Motor neuron (in vitro differentiated cells): ENCODE results near the gene KCNB1. TPM values are rescaled to one million over a fixed set of nuclear protein-coding genes. Genes with fewer than 3 reads are reported as not detected.

ENCODE experiments used
- ATAC-seq, 8 experiments: fragments of 200-7000 bp; cut with Tn5 transposase; replicated peaks in 6 of 8; 2 replicates each; pipeline ENCODE4 v1.8.0; 2021; ENCODE audit warnings: mild to moderate bottlenecking in 8 of 8, moderate library complexity in 8 of 8
- H3K27ac ChIP-seq, 2 donors: fragments of 250-450 bp; sonication (Bioruptor Pico); 2 replicates each; pipeline ENCODE4 v1.9.0; 2021; ENCODE audit warnings: antibody characterized with exemption in 2 of 2, mild to moderate bottlenecking in 2 of 2, moderate library complexity in 1 of 2
- H3K4me1 ChIP-seq, 2 donors: fragments of 250-450 bp; sonication (Bioruptor Pico); replicated peaks in 1 of 2; 2 replicates each; pipeline ENCODE4 v1.6.1; 2021; ENCODE audit warnings: antibody characterized with exemption in 2 of 2, mild to moderate bottlenecking in 2 of 2, moderate library complexity in 1 of 2
- H3K4me3 ChIP-seq, 5 donors: fragments of 250-450 bp; sonication (Bioruptor Pico); 2 replicates each; pipeline ENCODE4 v1.9.0; 2021; ENCODE audit warnings: antibody characterized with exemption in 5 of 5, mild to moderate bottlenecking in 5 of 5, moderate library complexity in 4 of 5
- WGBS, 10 experiments: fragments of 450-650 bp; shearing (Covaris generic); methylation state at CpG; one replicate each; pipeline ENCODE4 v1.0.0; 2022; 5-methylcytosine and 5-hydroxymethylcytosine counted together
- in situ Hi-C, 9 experiments: fragments of 400-800 bp; cut with MboI; loops; one replicate each; pipeline ENCODE4 v1.15.0; 2021; ENCODE audit warnings: low sequenced_read_pairs in 9 of 9, low pct_unique_long_range_greater_than_20kb in 2 of 9; ENCODE audit not compliant: unreplicated experiment in 9 of 9
- total RNA-seq, 8 experiments: library from RNA; unstranded; fragments of 300-600 nt; gene quantifications; 2 replicates each; pipeline versions ENCODE4 v1.2.3 to v1.2.4, GENCODE V29; 2022

The KCNB1 gene
- total RNA-seq, 8 experiments from 2014 or later, result 0.58 to 11.5 (median 3.1) TPM

DNA sequence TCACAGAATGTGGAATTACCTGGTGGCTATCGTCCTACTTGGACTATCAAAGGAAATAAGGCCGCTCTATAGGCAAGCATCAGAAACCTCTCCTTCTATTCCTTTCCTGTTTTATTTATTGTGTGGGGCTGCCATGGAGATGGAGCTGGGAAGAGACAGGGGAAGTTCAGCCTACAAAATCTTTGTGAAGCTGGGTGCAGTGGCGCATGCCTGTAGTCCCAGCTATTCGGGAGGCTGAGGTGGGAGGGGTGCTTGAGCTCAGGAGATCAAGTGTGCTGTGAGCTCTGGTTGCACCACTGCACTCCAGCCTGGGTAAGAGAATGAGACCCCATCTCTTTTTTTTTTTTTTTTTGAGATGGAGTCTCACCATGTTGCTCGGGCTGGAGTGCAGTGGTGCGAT lies 60.3 kb downstream of the KCNB1 start:
- in situ Hi-C loops, result no loop called here
- Histone ChIP-seq H3K4me1 (peaks cover 7 to 8% of the 10 kb centered on the region in 2 donors), H3K4me3 (no peak overlapping the region), H3K27ac (no peak overlapping the region)
- WGBS, 10 experiments, result 72 to 100% (median 100%) methylated on average over 1 to 4 of the region's 6 CpGs; no CpG with 5 or more reads in 1 of the 10 experiments
- ATAC-seq, result no peak

DNA sequence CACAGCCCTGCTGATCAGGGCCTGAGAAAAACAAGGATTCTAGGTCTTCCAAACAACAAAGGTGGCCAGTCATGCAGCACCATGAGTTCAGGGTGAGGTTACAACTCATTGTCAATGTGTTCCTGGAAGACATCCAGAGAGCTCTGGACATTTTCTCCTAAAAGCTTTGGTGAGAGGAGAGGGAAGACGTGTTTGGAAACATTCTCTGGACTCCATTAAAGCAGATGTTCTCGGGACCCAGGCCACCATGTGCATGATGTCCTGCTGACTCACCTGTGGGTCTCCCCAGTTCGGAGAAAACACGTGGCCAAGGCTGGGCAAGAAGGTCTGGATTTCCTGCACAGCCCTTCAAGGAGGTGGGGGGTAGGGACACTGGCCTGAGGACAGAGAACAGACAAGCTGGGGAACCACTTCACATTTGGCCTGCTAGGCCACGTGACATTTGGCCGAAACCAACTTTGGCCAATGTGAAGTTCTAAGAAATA lies 61.6 kb downstream of the KCNB1 start:
- no peak overlapping the region for H3K4me3 ChIP-seq
- H3K27ac ChIP-seq, result no peak overlapping the region
- 21 to 60% (median 50%) methylated on average over 1 to 5 of the region's 6 CpGs; no CpG with 5 or more reads in 7 of the 10 experiments for WGBS, 10 experiments
- H3K4me1 ChIP-seq, result peaks cover 7 to 8% of the 10 kb centered on the region in 2 donors
- in situ Hi-C loops, result no loop called here
- ATAC-seq, result peak in 2 of 8 experiments; percentile 22 to 25

DNA sequence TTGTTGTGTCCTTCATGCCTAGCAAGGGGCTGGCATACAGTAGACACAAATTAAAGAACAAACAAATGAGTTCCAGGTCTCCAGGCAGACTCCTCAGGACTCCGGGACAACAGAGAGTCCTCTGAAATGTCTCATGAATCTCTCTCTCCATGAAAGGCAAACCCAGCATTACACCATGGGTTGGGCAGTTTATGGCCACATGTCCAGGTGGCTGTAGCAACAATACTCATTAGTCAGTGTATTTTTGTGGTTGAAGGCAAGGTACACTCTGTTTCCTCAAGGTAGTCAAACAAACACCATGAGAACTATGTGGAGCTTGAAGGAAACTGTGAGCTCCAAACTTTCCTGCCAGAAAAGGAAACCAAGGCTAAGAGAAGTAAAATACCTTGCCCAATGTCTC lies 62.2 kb downstream of the KCNB1 start:
- peak in 3 of 8 experiments; percentile 25 to 49 (median 40) for ATAC-seq
- in situ Hi-C loops, result no loop called here
- Histone ChIP-seq H3K4me1 (peaks cover 7 to 8% of the 10 kb centered on the region in 2 donors), H3K4me3 (no peak overlapping the region), H3K27ac (no peak overlapping the region)
- 50 to 100% (median 69%) methylated on average over 1 of the region's 1 CpG; no CpG with 5 or more reads in 6 of the 10 experiments for WGBS, 10 experiments

DNA sequence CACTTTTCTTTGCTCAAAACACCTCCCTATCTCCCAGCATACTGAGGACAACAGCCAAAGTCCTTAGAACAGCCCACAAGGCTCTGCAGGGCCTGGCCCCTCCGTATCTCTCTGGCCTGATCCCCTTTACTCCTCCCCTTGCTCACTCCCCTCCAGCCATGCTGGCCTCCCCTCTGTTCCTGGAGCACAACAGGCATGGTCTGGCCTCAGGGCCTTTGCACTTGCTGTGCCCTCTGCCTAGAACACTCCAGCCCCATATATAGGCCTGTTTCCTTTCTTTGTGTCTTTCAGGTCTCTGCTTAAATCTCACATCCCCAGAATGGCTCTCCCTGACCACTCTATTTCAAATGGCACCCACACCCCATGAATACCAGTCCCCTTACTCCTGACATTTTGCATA lies 62.7 kb downstream of the KCNB1 start:
- peaks cover 6 to 7% of the 10 kb centered on the region in 2 donors for H3K4me1 ChIP-seq
- no peak for ATAC-seq
- WGBS, 10 experiments, result 88% methylated on average over 1 of the region's 1 CpG; no CpG with 5 or more reads in 9 of the 10 experiments
- H3K27ac ChIP-seq, result no peak overlapping the region
- no peak overlapping the region for H3K4me3 ChIP-seq
- in situ Hi-C loops, result no loop called here

DNA sequence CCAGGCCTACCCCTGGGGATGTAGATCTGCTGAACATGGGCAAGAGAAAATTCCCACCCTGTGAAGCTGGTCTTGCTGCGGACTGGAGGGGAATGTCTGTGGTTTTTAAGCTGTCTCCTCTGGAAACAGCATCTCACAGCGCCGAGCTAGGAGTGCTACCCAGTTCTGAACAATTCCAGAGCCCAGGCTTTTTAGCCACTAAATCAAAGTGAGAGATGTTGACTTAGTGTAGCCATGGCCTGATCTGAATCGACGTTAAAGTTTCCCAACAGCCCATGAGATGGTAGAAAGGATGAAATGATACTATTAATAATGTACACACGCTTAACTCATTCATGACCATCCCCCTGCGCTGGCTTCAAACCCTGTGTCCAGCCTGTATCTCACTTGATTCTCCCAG lies 63.7 kb downstream of the KCNB1 start:
- Histone ChIP-seq H3K4me3 (no peak overlapping the region), H3K27ac (no peak overlapping the region), H3K4me1 (no peaks in the 10 kb centered on the region)
- 46 to 100% (median 80%) methylated on average over 1 to 7 of the region's 7 CpGs; no CpG with 5 or more reads in 3 of the 10 experiments for WGBS, 10 experiments
- in situ Hi-C loops, result no loop called here
- ATAC-seq, result peak in 4 of 8 experiments; percentile 2 to 77 (median 19)

DNA sequence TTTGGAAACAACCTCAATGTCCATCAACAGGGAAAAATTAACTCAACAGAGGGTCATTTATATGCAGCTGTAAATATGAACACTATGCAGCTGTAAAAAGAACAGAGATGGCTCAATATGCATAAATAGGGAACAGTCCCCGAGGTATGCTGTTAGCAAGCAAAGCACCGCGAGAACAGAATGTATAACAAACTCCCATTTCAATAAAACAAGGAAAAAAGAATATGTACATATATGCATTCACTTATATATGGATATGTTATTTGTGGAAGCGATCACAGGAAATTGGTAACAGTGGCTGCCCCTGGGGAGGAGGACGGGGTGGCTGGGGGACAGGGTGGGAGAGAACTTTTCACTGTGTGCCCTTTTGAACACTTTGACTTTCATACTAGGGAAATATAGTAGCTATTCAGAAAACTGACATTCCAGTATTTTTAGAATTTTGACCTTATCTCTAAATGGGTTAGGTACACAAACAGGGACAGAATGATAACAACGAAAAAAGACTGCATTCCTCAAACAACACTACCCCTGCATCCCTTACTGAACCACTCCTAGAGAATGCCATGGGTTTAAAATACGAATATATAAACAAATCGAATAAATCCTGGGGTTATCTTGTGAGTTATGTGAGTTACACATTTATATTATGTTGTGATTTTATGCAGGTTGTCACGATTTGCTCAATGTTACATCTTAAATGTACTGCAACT lies 64.5 kb downstream of the KCNB1 start:
- WGBS, 10 experiments, result 4 to 77% (median 45%) methylated on average over 1 to 9 of the region's 9 CpGs
- H3K4me3 ChIP-seq, result no peak overlapping the region
- in situ Hi-C loops, result no loop called here

DNA sequence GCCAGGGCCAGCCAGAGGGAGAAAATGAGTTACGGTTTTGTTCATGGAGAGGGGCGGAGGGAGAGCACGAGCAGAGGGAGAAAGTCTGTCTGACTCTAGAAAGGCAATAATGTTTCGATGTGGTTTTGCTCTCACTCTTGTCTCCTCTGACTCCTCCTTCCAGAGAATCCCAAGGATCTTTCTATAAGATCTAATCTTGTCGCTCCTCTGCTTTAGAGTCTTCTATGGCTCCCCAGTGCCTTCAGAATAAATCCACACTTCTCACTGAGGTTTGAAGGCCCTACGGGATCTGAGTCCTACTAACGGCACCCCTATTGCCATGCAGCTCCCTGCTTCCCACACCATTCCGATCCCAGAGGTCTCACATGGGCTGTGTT lies 66.8 kb downstream of the KCNB1 start:
- in situ Hi-C loops, result no loop called here
- 65 to 100% (median 82%) methylated on average over 1 to 6 of the region's 8 CpGs; no CpG with 5 or more reads in 2 of the 10 experiments for WGBS, 10 experiments
- Histone ChIP-seq H3K4me1 (no peaks in the 10 kb centered on the region), H3K27ac (no peak overlapping the region), H3K4me3 (no peak overlapping the region)
- no peak for ATAC-seq

More for the DNA sequence above, 64.5 kb downstream of the KCNB1 start:
- no peak overlapping the region for H3K27ac ChIP-seq
- no peaks in the 10 kb centered on the region for H3K4me1 ChIP-seq
- ATAC-seq, result peak in 4 of 8 experiments; percentile 50 to 88 (median 70)

DNA sequence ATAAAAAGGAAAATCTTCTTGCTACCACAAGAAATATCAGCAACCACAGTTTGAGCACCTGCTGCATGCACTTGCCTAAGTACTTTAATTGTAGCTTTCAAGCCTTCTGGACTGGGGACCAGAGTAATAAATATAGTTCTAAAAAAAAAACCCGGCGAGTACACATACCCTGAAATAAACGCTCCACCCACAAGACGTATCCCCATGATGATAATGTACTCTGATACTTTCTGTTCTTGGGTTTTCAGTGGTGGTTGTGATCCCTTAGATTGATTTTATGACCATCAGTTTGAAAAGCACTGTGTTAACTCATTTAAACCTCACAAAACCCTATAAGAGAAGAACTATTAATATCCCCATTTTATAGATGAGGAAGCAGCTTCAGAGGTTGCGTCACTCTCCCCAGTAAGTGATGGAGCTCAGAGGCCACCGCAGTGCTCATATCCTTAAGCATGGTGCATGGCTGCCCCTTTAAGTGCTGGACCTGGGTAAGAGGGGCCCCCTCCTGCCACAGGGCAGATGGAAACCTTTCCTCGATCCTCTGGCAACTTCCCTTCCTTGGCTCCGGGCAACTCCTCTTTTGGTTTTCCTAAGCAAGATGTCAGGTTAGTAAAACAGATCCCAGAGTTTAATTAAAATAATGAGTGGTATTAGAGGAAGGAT lies 67.3 kb downstream of the KCNB1 start:
- 0 to 100% (median 80%) methylated on average over 1 to 8 of the region's 8 CpGs; no CpG with 5 or more reads in 2 of the 10 experiments for WGBS, 10 experiments
- ATAC-seq, result no peak
- Histone ChIP-seq H3K4me1 (no peaks in the 10 kb centered on the region), H3K27ac (no peak overlapping the region), H3K4me3 (no peak overlapping the region)
- in situ Hi-C loops, result no loop called here

DNA sequence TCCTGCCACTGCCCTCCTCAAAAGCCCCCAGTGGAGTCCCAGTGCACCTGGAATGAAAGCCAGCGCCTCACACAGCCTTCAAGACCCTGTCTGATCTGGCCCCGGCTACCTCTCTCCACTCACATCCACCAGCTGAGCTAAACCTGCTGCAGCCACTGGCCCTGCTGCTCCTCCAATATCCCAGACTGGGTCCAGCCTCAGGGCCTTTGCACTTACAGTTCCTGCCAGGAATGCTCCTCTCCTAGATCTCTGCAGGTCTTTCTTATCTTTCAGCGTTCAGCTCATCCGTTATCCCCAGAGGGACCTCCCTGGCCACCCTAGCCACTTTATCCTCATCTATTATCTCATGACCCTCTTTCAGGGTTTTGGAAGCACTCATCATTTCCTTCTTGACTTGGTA lies 68.8 kb downstream of the KCNB1 start:
- no peak for ATAC-seq
- 50 to 100% (median 92%) methylated on average over 1 to 4 of the region's 4 CpGs; no CpG with 5 or more reads in 2 of the 10 experiments for WGBS, 10 experiments
- in situ Hi-C loops, result no loop called here
- H3K27ac ChIP-seq, result no peak overlapping the region
- H3K4me3 ChIP-seq, result no peak overlapping the region
- no peaks in the 10 kb centered on the region for H3K4me1 ChIP-seq

DNA sequence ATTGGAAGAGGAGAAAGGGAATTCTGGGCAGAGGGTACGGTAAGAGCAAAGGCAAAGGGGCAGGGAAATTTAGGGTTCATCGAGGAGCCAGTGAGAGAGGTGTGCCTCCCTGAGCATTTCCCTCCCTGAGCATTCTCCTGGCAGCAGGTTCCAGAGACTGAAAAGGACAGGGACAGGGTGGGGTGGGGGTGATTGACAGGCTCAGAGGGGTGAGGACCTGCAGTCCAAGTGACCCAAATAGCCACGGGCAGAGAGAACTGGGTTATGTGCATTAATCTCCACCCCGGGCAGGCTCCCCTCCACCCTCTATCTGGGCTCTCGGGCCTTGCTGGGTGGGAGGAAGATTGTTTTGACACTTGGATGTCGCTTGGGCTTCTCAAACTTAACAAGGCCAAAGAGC lies 69.5 kb downstream of the KCNB1 start:
- WGBS, 10 experiments, result 20 to 100% (median 90%) methylated on average over 1 to 3 of the region's 6 CpGs; no CpG with 5 or more reads in 3 of the 10 experiments
- Histone ChIP-seq H3K27ac (no peak overlapping the region), H3K4me1 (no peaks in the 10 kb centered on the region), H3K4me3 (no peak overlapping the region)
- ATAC-seq, result no peak
- in situ Hi-C loops, result no loop called here

DNA sequence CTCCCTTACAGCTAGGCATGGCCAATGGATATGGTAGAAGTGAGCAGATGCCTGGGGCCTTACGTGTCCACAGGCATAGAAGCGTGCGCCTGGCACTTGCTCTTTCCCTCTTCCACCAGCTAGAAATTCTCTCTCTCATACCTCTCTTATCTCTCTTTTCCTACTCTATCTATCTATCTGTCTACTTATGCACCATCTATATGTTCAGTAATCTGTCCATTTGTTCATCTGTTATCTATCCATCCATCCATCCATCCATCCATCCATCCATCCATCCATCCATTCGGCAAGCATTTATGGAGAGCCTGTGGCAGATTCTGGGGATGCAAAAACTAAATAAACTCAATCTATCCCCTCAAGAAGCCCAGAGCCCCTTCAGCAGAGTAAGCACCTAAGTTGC lies 70.2 kb downstream of the KCNB1 start:
- 66 to 100% (median 81%) methylated on average over 1 to 4 of the region's 4 CpGs; no CpG with 5 or more reads in 2 of the 10 experiments for WGBS, 10 experiments
- Histone ChIP-seq H3K4me1 (no peaks in the 10 kb centered on the region), H3K27ac (no peak overlapping the region), H3K4me3 (no peak overlapping the region)
- in situ Hi-C loops, result no loop called here
- no peak for ATAC-seq

DNA sequence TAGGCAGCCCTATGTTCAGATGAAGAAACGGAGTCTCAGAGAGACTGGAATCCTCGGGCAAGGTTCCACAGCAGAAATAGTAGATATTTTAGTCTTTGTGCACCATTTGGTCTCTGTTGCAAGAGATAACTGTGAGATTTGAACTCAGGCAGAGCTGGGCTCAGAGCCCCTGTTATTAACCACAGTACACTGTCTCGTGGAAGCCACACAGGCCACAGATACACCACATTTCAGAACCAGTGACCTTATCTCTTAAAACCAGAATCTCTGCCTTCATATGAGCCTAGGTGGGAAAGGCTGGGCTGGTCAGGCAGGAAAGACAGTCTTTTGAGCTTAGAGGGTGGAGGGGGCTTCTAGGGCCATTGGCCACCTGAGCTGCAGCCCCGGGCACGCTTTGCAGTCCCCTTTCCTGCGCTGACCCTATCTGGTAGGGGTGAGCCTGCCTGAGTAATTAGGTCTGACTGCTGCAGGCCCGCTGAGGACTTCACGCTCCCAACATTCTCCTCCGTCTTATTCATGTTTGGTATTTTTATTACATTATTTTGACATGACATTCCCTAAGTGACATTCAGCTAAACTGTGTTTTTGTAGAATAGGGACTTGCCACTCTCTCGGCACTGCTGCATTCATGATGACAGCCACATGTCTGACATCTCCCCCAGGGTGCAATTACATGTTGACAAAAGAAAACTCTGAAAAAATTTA lies 71.1 kb downstream of the KCNB1 start:
- ATAC-seq, result no peak
- no peaks in the 10 kb centered on the region for H3K4me1 ChIP-seq
- WGBS, 10 experiments, result 50 to 77% (median 60%) methylated on average over 1 to 8 of the region's 10 CpGs; no CpG with 5 or more reads in 3 of the 10 experiments
- no peak overlapping the region for H3K4me3 ChIP-seq
- no peak overlapping the region for H3K27ac ChIP-seq
- in situ Hi-C loops, result no loop called here
